Loucy (cell line): ENCODE data around the gene ZBTB21.

Experiments
- H2AFZ ChIP-seq: fragments of 200-600 bp; sonication (generic); 2 replicates; pipeline ENCODE4 v1.6.0; 2016; ENCODE audit warnings: antibody characterized with exemption, mild to moderate bottlenecking, low read length, moderate library complexity
- H3F3A ChIP-seq: fragments of 200-600 bp; 2 replicates; pipeline ENCODE4 v1.6.0; 2016; ENCODE audit warnings: antibody characterized with exemption, low read depth, mild to moderate bottlenecking
- H3K27me3 ChIP-seq: fragments of 200-600 bp; sonication (generic); 2 replicates; pipeline ENCODE4 v1.6.1; 2014; ENCODE audit warnings: low read length, mild to moderate bottlenecking; ENCODE audit not compliant: insufficient read depth, poor library complexity, severe bottlenecking
- H3K36me3 ChIP-seq: fragments of 200-600 bp; sonication (generic); 2 replicates; pipeline ENCODE4 v1.6.1; 2016; ENCODE audit warnings: low read length; ENCODE audit not compliant: insufficient read depth
- H3K4me1 ChIP-seq: fragments of 200-600 bp; sonication (generic); 2 replicates; pipeline ENCODE4 v1.5.1; 2014; ENCODE audit warnings: low read length, mild to moderate bottlenecking; ENCODE audit not compliant: insufficient read depth, poor library complexity, severe bottlenecking
- H3K4me2 ChIP-seq: fragments of 200-600 bp; sonication (generic); 2 replicates; pipeline ENCODE4 v1.6.0; 2014; ENCODE audit warnings: antibody characterized with exemption, low read length, low read depth, mild to moderate bottlenecking; ENCODE audit not compliant: poor library complexity, severe bottlenecking
- H3K4me3 ChIP-seq: fragments of 200-600 bp; sonication (generic); 2 replicates; pipeline ENCODE4 v1.5.1; 2014; ENCODE audit warnings: low read length, mild to moderate bottlenecking, mixed read lengths; ENCODE audit not compliant: poor library complexity, severe bottlenecking
- H3K79me2 ChIP-seq: fragments of 200-600 bp; sonication (generic); 2 replicates; pipeline ENCODE4 v1.6.1; 2014; ENCODE audit warnings: low read length; ENCODE audit not compliant: insufficient read depth
- H3K9ac ChIP-seq: fragments of 200-600 bp; sonication (generic); 2 replicates; pipeline ENCODE4 v1.6.0; 2014; ENCODE audit warnings: mild to moderate bottlenecking, low read depth, low read length, moderate library complexity; ENCODE audit not compliant: poor library complexity, severe bottlenecking
- H3K9me2 ChIP-seq: fragments of 200-600 bp; sonication (generic); replicated peaks from 2 replicates; pipeline ENCODE4 v1.6.1; 2016; ENCODE audit warnings: low read depth, low read length, mixed read lengths
- H3K9me3 ChIP-seq: fragments of 200-600 bp; sonication (generic); 2 replicates; pipeline ENCODE4 v1.6.1; 2014; ENCODE audit warnings: mild to moderate bottlenecking, antibody characterized with exemption, low read length, low read depth; ENCODE audit not compliant: insufficient read depth
- H4K20me1 ChIP-seq: fragments of 200-600 bp; sonication (generic); 2 replicates; pipeline ENCODE4 v1.6.0; 2014; ENCODE audit warnings: antibody characterized with exemption, low read length, mild to moderate bottlenecking; ENCODE audit not compliant: insufficient read depth, poor library complexity, severe bottlenecking
- EZH2phosphoT487 ChIP-seq: fragments of 200-600 bp; IDR thresholded peaks from 2 replicates; pipeline ENCODE4 v1.6.1; 2018; ENCODE audit warnings: antibody characterized with exemption, mild to moderate bottlenecking, moderate library complexity, borderline replicate concordance
- TF ChIP-seq, protein P1 (sequence below): fragments of 200-600 bp; sonication (generic); conservative IDR thresholded peaks from 2 replicates; pipeline ENCODE4 v1.5.1; 2014; ENCODE audit warnings: mild to moderate bottlenecking, antibody characterized with exemption, low read length

The ZBTB21 gene

DNA sequence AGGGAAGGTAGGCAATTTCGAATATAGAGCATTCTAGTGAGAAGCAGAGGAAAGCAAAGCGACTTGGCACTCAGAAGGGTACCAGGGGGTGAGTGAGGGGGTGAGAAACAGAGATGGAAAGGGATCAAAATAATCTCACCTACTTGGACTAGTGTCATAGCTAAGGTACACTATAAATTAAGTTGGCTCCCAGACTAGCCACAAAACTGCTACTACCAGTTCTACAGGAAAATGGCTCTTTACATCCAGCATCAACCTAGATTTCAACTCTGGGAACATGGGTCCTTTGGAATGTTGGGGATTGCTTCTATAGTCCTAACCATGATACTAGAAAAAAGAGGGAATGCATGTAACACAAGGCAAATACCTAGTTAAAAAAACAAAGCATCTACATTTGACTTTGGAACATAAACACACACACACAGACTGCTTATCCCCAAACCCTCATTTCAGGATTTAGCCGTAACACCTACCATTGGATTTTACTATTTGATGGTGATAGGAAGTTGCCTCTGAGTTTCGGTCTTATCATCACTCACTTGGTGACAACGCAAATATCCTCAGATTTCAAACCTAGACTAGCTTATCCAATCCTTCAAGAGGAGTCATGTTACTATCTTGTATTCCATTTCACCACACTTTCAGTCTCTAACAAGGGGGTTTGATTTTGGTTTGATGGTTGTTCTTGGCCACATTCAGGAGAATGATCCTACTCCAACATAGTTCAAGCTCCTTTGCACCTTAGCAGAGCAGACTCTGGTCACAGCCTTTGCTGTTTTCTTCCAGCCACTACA lies 5.6 kb downstream of the ZBTB21 start:
- peaks cover 55% of the 10 kb centered on the region for H3K4me1 ChIP-seq
- peaks cover 20% of the 10 kb centered on the region; the same call in 1 of the 2 replicates for H3K36me3 ChIP-seq
- H3K9ac ChIP-seq, result peak overlapping the region; percentile 30
- no peak overlapping the region for H2AFZ ChIP-seq
- no peaks in the 10 kb centered on the region for H3K9me2 ChIP-seq
- H3F3A ChIP-seq, result no peaks in the 10 kb centered on the region
- no peaks in the 10 kb centered on the region for H3K27me3 ChIP-seq
- peaks cover 5% of the 10 kb centered on the region for H4K20me1 ChIP-seq
- no peaks in the 10 kb centered on the region for H3K9me3 ChIP-seq
- no peak for TF ChIP-seq EZH2phosphoT487
- TF ChIP-seq, protein P1, sequence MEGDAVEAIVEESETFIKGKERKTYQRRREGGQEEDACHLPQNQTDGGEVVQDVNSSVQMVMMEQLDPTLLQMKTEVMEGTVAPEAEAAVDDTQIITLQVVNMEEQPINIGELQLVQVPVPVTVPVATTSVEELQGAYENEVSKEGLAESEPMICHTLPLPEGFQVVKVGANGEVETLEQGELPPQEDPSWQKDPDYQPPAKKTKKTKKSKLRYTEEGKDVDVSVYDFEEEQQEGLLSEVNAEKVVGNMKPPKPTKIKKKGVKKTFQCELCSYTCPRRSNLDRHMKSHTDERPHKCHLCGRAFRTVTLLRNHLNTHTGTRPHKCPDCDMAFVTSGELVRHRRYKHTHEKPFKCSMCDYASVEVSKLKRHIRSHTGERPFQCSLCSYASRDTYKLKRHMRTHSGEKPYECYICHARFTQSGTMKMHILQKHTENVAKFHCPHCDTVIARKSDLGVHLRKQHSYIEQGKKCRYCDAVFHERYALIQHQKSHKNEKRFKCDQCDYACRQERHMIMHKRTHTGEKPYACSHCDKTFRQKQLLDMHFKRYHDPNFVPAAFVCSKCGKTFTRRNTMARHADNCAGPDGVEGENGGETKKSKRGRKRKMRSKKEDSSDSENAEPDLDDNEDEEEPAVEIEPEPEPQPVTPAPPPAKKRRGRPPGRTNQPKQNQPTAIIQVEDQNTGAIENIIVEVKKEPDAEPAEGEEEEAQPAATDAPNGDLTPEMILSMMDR, result no peak
- peak overlapping the region; percentile 12 for H3K4me3 ChIP-seq
- peaks cover 95% of the 10 kb centered on the region for H3K79me2 ChIP-seq
- peak overlapping the region; percentile 83 for H3K4me2 ChIP-seq

GRCh38 chr21:42003051-42003461 lies 7.1 kb downstream of the ZBTB21 start:
- H3K27me3 ChIP-seq, result no peaks in the 10 kb centered on the region
- no peaks in the 10 kb centered on the region for H3K9me3 ChIP-seq
- no peak overlapping the region for H3K4me3 ChIP-seq
- H3K9me2 ChIP-seq, result no peaks in the 10 kb centered on the region
- H3K4me1 ChIP-seq, result peaks cover 48% of the 10 kb centered on the region
- no peak for TF ChIP-seq EZH2phosphoT487
- TF ChIP-seq, protein P1, result no peak
- no peaks in the 10 kb centered on the region for H3F3A ChIP-seq
- H3K79me2 ChIP-seq, result peaks cover 93% of the 10 kb centered on the region
- peaks cover 22% of the 10 kb centered on the region; the same call in 1 of the 2 replicates for H3K36me3 ChIP-seq
- no peak overlapping the region for H3K9ac ChIP-seq
- peak overlapping the region; percentile 15 for H3K4me2 ChIP-seq
- no peak overlapping the region for H2AFZ ChIP-seq
- H4K20me1 ChIP-seq, result peaks cover 5% of the 10 kb centered on the region

GRCh38 chr21:42002421-42002958 lies 7.7 kb downstream of the ZBTB21 start:
- Histone ChIP-seq H3K4me2 (peak overlapping the region; percentile 15), H3K79me2 (peaks cover 92% of the 10 kb centered on the region), H3K36me3 (peaks cover 25% of the 10 kb centered on the region; the same call in 1 of the 2 replicates), H2AFZ (no peak overlapping the region), H3K9ac (no peak overlapping the region), H3K9me2 (no peaks in the 10 kb centered on the region), H3K9me3 (no peaks in the 10 kb centered on the region), H4K20me1 (peaks cover 5% of the 10 kb centered on the region), H3K4me3 (no peak overlapping the region), H3K27me3 (no peaks in the 10 kb centered on the region), H3K4me1 (peaks cover 42% of the 10 kb centered on the region), H3F3A (no peaks in the 10 kb centered on the region)
- TF ChIP-seq EZH2phosphoT487, result no peak
- TF ChIP-seq, protein P1, result no peak
